Heart right ventricle (tissue), 16 donors: ENCODE results near the gene DNAI2. TPM values are rescaled to one million over a fixed set of nuclear protein-coding genes. Genes with fewer than 3 reads are reported as not detected.

Experiments
- ATAC-seq, 8 donors: fragments of 200-7000 bp; cut with Tn5 transposase; one replicate each; pipeline ENCODE4 v1.9.1; 2020; ENCODE audit warnings: mild to moderate bottlenecking in 8 of 8, moderate library complexity in 8 of 8, moderate number of reproducible peaks in 1 of 8
- DNase-seq, 2 donors: peaks; one replicate each; pipeline ENCODE4 v3.0.0-alpha.2; 2020
- H3K27ac ChIP-seq, 10 donors: fragments of 200-600 bp; sonication (generic) in 2 of 10; one replicate each; pipeline versions ENCODE4 v1.5.0 to v1.8.0; 2020 to 2022; ENCODE audit warnings: mild to moderate bottlenecking in 3 of 10
- H3K27me3 ChIP-seq, 7 donors: fragments of 200-600 bp; one replicate each; pipeline ENCODE4 v1.8.0; 2021 to 2022; ENCODE audit warnings: mild to moderate bottlenecking in 2 of 7
- H3K36me3 ChIP-seq, 9 donors: fragments of 200-600 bp; sonication (generic) in 1 of 9; one replicate each; pipeline versions ENCODE4 v1.5.0 to v1.8.0; 2020 to 2022; ENCODE audit warnings: mild to moderate bottlenecking in 2 of 9
- H3K4me1 ChIP-seq, 9 donors: fragments of 200-600 bp; sonication (generic) in 1 of 9; one replicate each; pipeline versions ENCODE4 v1.5.0 to v1.8.0; 2020 to 2022; ENCODE audit warnings: mild to moderate bottlenecking in 4 of 9
- H3K4me3 ChIP-seq, 10 donors: fragments of 200-600 bp; sonication (generic) in 2 of 10; one replicate each; pipeline versions ENCODE4 v1.5.0 to v1.8.0; 2020 to 2022; ENCODE audit warnings: mild to moderate bottlenecking in 7 of 10, moderate library complexity in 2 of 10
- H3K9me3 ChIP-seq, 11 donors: fragments of 200-600 bp in 10 of 11; sonication (generic) in 2 of 11; one replicate each; pipeline versions ENCODE4 v1.5.0 to v1.8.0; 2013 to 2022; ENCODE audit warnings: mild to moderate bottlenecking in 2 of 11, control low read depth in 1 of 11, moderate library complexity in 1 of 11
- CTCF ChIP-seq, 9 donors: fragments of 200-600 bp; sonication (generic) in 2 of 9; IDR thresholded peaks; one replicate each; pipeline versions ENCODE4 v1.5.0 to v1.8.0; 2021 to 2022; ENCODE audit warnings: antibody characterized with exemption in 9 of 9, mild to moderate bottlenecking in 5 of 9, moderate library complexity in 1 of 9
- WGBS, 2 donors: extraction: QIAGEN DNeasy Blood & Tissue Kit; methylation state at CpG; one replicate each; pipeline ENCODE4 v1.1.7; 2013; ENCODE audit warnings: inconsistent platforms in 1 of 2; 5-methylcytosine and 5-hydroxymethylcytosine counted together
- intact Hi-C, 10 donors: fragments of 100-400 bp; cut with DNase I; formaldehyde crosslinking; loops; one replicate each; pipeline versions ENCODE4 v1.11.1 to v1.14.2; 2022
- polyA plus RNA-seq, 2 donors: library from polyadenylated mRNA; stranded (reverse); fragments of 200-250 nt; gene quantifications; one replicate each; pipeline ENCODE4 v1.2.3, GENCODE V29; 2013
- total RNA-seq, 10 donors: library from RNA; stranded (reverse); fragmentation: NEBNext Ultra II Directional in 3 of 10; extraction: Animal tissue kit (Norgen Biotek cat#: 25700) in 3 of 10; gene quantifications; one replicate each; pipeline versions ENCODE4 v1.2.1 to v1.2.4, GENCODE V29; 2021 to 2023
- donor health status: Arrhythmogenic right ventricular cardiomyopathy.
- donor health status: ischemic (EF 13 %, LVEDD 7.1; RV severe dilation, severe dysfunction).
- donor health status: healthy with polysubstance abuse.
- donor health status: DM: no; HTN: yes; CAD: no.
- donor health status: DM: no; HTN: no; CAD: no.
- donor health status: ischemic (EF 25% LVEDD 6.9; RV normal size, moderate dysfunction).
- donor health status: ischemic (EF 25% LVEDD 5.7; RV mildly dilated, moderate dysfunction).
- donor health status: healthy.
- donor health status: DM: yes; HTN: yes; CAD: no.
- donor health status: Ischemic cardiomyopathy.
- donor health status: ischemic (EF 35%, LVEDD 5.7; RV mildly dilated, moderate dysfunction).
- donor health status: nonischemic (EF 11% LVEDD 7.7; RV severe dilation, severe dysfunction).
- donor health status: DM: yes; HTN: yes; CAD: no.
- donor health status: PGD.
- donor health status: ischemic (EF 29% LVEDD 5.4; RV normal size, mild dysfunction).
- donor health status: nonischemic (EF 23%, LVEDD 6.1; RV moderate dilation, normal function).

DNAI2 gene
- total and polyA plus RNA-seq, 12 donors = 0.16 TPM; not detected in 11

GRCh38 chr17:74296548-74296936 lies 22.5 kb downstream of the DNAI2 start:
- H3K4me1 ChIP-seq = peaks cover 0 to 22% (median 8%) of the 10 kb centered on the region in 9 donors
- peak; percentile 42 to 84 (median 65) for TF ChIP-seq CTCF (IDR thresholded peaks at IDR 0.05)
- H3K9me3 ChIP-seq = peaks cover 0 to 2% (median 0%) of the 10 kb centered on the region in 11 donors
- intact Hi-C loops = loop anchor here in 8 of 10 donors (1.0 to 5.0 kb wide), 6 partner anchors 81 to 86 kb away; partner anchors contain the start of gene TTYH2 (in 6 of the 8)
- H3K27ac ChIP-seq = peak overlapping the region; percentile 67 to 92 (median 83)
- H3K4me3 ChIP-seq = no peak overlapping the region
- 2 to 8% methylated on average over 5 of the region's 5 CpGs for whole genome bisulfite sequencing, 2 donors
- peak; percentile 62 to 87 (median 82) for ATAC-seq
- peak; percentile 62 to 81 for DNase-seq
- H3K36me3 ChIP-seq = no peaks in the 10 kb centered on the region
- peaks cover 0 to 5% (median 0%) of the 10 kb centered on the region in 7 donors for H3K27me3 ChIP-seq

GRCh38 chr17:74297941-74298340 lies 23.9 kb downstream of the DNAI2 start:
- 70 to 76% methylated on average over 4 of the region's 4 CpGs for WGBS, 2 donors
- ATAC-seq (no peak), DNase-seq (no peak)
- intact Hi-C loops = loop anchor here in 5 of 10 donors (2.0 to 5.0 kb wide), 3 partner anchors 85 to 87 kb away; partner anchors contain the start of gene TTYH2 (in 4 of the 5)
- no peaks in the 10 kb centered on the region for H3K36me3 ChIP-seq
- peaks cover 0 to 2% (median 0%) of the 10 kb centered on the region in 11 donors for H3K9me3 ChIP-seq
- H3K27ac ChIP-seq = peak overlapping the region in 1 of 10 donors; percentile 22
- no peak overlapping the region for H3K4me3 ChIP-seq
- peaks cover 0 to 22% (median 8%) of the 10 kb centered on the region in 9 donors for H3K4me1 ChIP-seq
- peaks cover 0 to 5% (median 0%) of the 10 kb centered on the region in 7 donors for H3K27me3 ChIP-seq
- TF ChIP-seq CTCF (IDR thresholded peaks at IDR 0.05) = no peak

GRCh38 chr17:74298778-74299177 lies 24.7 kb downstream of the DNAI2 start:
- no peak for ATAC-seq
- DNase-seq = no peak
- H3K4me1 ChIP-seq = peaks cover 0 to 22% (median 8%) of the 10 kb centered on the region in 9 donors
- H3K27ac ChIP-seq = no peak overlapping the region
- WGBS, 2 donors = 71 to 76% methylated on average over 7 of the region's 7 CpGs
- H3K36me3 ChIP-seq = no peaks in the 10 kb centered on the region
- H3K9me3 ChIP-seq = peaks cover 0 to 2% (median 0%) of the 10 kb centered on the region in 11 donors
- H3K4me3 ChIP-seq = no peak overlapping the region
- TF ChIP-seq CTCF (IDR thresholded peaks at IDR 0.05) = no peak
- intact Hi-C loops = loop anchor here in 2 of 10 donors (5.0 kb wide), 1 partner anchor 86 kb away; the partner anchor contains the start of gene TTYH2 (in 2 of the 2)
- peaks cover 0 to 5% (median 0%) of the 10 kb centered on the region in 7 donors for H3K27me3 ChIP-seq

- Histone ChIP-seq H3K9me3 (peaks cover 0 to 3% (median 0%) of the 10 kb centered on the region in 11 donors), H3K27ac (no peak overlapping the region), H3K27me3 (peaks cover 0 to 5% (median 0%) of the 10 kb centered on the region in 7 donors), H3K4me1 (peaks cover 0 to 22% (median 8%) of the 10 kb centered on the region in 9 donors), H3K36me3 (no peaks in the 10 kb centered on the region), H3K4me3 (no peak overlapping the region)
- DNase-seq (no peak), ATAC-seq (no peak)
- intact Hi-C loops = loop anchor here in 8 of 10 donors (2.0 to 10.0 kb wide), 8 partner anchors 58 to 195 kb away; partner anchors contain the start of genes TTYH2 (in 3 of the 8) and BTBD17 (in 2 of the 8)
- no peak for TF ChIP-seq CTCF (IDR thresholded peaks at IDR 0.05)
- WGBS, 2 donors = 88 to 89% methylated on average over 11 of the region's 11 CpGs
Observed at GRCh38 chr17:74299226-74300009, 25.4 kb downstream of the DNAI2 start.
